ENCODE measurements around the gene GPER1.
"Not testable (repeated sequence)": the region's sequence is repeated elsewhere in the genome, so short reads cannot be mapped to it uniquely, and the experiment has no call there.

Gene GPER1

DNA sequence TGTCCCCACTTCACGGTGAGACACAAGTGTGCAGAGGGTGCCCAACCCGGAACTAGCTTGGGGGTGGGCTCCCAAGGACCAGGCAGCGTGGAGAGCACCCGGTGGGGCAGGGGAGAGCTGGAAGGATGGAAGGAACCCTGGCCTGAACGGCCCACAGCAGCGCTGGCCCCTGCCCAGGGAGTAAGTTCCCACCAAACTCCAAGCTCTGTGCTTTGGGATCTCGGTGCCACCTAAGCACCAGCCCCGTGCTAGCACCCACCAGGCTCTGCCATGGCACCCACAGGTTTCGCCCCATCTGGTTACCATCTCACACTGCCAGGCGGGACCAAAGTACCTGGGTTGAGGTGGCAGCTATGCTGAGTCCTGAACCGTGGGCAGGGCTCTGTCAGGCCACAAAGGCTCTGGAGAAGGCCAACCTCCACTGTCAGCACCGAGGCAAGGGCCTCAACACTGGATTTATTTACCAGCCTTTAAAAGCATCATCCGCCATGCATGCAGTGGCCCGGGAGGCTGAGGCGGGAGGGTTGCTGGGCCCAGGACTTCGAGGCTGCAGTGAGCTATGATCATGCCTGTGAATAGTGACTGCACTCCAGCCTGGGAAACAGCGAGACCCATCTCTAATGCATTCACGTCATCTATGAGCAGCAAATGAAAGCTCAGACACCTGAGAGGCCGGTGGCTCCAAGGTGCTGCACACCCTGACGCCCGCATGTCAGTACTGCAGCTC is 16.0 kb downstream of the GPER1 start:
- DNase-seq (ENCODE audit: low read depth), result no peak

- DNase-seq (ENCODE audit: low read depth), result no peak
Observed at GRCh38 chr7:1104516-1105179, 16.7 kb downstream of the GPER1 start.

- no peak for DNase-seq (ENCODE audit: low read depth)
Observed at GRCh38 chr7:1105189-1105588, 17.3 kb downstream of the GPER1 start.

GRCh38 chr7:1106063-1106792 is 18.3 kb downstream of the GPER1 start:
- no peak for DNase-seq (ENCODE audit: low read depth)

DNA sequence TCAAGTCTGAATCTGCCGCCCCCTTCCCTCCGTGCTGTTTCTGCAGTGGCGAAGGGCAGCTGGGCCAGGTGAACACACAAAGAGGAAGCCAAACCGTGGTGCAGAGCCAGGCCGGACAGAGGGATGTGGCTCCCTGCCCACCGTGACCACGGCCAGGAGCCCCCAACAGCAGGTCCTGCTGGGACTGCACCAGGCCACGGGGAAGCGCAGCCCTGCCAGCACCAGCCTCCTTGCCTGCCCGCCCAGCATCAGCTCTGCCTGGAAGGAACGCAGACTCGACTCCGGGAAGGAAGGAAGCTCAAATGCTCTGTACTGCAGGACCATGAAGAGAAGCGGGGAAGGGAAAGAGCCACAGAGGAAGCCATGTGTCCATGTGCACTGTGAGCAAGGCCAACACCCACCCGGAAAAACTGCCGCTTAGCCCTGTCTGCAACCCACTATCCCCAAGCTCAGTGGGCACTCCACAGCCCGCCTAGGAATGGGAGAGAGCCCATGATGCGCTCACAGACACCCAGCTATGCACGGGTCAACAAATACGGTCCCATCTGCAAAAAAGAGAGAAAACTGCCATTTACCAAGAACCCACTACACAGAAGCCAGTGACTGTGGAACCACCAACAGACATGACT is 19.0 kb downstream of the GPER1 start:
- DNase-seq (ENCODE audit: low read depth), result no peak

DNA sequence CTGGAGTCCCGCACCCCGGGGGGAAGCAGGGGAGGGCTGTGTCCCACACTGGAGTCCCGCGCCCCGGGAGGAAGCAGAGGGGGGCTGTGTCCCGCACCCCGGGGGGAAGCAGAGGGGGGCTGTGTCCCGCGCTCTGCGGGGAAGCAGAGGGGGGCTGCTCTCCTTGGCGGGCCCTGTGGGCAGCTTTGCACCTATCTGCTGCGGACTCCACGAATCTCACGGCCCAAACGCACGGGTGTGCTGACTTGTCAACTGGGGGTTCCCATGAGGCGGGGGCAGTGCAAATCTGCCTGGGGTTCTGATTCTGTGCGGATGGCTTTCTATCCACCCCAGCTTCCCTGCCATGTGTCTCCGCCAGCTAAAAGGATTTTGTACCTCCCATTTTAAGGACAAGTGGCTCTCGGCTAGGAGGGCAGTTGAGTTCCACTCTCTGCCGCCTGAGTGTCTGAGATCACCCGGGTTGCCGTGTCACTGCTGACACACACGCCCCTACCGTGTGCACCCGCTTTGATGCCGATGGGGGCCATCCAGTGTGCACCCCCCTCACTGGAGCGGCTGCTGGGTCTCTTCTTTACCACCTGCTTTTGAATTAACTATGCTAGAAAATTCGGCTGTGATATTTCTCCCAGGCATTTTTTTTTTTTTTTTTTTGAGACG is 20.5 kb downstream of the GPER1 start:
- no peak for DNase-seq (ENCODE audit: low read depth)

DNA sequence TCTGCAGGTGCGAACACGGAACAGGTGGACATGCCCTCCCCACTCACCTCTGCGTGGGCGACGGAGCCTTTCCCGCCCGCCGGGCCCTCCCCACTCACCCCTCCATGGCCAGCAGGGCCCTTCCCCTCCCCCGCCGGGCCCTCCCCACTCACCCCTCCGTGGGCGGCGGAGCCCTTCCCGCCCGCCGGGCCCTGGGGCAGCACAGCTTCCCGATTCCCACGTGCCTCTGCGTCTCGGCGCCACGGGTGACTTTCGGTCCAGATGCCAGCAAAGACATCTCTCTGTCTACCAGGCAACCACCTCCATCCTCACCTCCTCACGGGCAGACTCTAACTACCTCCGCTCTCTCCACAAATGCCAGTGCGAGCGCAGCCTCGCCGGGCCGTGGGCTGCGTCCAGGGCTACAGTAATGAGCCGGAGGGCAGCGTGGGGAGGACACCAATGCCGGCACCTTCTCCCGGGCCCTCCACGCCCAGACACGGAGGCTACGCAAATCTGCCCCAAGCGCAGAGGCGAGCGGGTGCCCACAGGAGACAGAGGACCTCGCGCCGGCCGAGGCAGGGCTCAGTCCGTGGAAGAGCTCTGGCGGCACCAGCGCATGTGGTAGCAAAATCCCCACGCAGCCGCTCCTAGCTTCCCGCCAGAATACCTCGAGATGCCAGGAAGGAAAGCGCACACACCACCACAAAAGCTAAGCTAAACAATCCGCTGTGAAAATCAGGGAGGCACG is 21.8 kb downstream of the GPER1 start:
- no peak for DNase-seq (ENCODE audit: low read depth)

DNA sequence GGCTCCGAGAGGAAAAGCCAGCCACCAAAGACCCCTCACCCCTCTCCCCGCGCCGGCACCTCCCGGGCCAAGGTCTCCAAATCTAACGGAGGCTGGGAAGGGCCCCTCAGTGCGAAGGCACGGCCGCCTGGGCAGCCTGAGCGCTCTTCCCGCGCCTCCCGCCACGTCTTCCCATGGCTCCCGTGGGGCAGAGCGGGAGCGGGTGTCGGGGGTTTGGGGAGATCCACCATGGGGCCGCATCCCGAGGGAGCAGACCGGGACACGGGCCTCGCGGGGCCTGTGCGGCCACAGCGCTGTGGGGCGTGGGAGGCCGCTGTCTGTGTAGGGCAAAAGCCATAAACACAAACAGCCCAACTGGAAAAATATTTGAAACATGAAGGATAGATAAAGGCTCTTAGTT is 22.4 kb downstream of the GPER1 start:
- no peak for DNase-seq (ENCODE audit: low read depth)

- no peak for DNase-seq (ENCODE audit: low read depth)
Observed at GRCh38 chr7:1111156-1111555, 23.2 kb downstream of the GPER1 start.

- no peak for DNase-seq (ENCODE audit: low read depth)
Observed at GRCh38 chr7:1112109-1112508, 24.2 kb downstream of the GPER1 start.

DNA sequence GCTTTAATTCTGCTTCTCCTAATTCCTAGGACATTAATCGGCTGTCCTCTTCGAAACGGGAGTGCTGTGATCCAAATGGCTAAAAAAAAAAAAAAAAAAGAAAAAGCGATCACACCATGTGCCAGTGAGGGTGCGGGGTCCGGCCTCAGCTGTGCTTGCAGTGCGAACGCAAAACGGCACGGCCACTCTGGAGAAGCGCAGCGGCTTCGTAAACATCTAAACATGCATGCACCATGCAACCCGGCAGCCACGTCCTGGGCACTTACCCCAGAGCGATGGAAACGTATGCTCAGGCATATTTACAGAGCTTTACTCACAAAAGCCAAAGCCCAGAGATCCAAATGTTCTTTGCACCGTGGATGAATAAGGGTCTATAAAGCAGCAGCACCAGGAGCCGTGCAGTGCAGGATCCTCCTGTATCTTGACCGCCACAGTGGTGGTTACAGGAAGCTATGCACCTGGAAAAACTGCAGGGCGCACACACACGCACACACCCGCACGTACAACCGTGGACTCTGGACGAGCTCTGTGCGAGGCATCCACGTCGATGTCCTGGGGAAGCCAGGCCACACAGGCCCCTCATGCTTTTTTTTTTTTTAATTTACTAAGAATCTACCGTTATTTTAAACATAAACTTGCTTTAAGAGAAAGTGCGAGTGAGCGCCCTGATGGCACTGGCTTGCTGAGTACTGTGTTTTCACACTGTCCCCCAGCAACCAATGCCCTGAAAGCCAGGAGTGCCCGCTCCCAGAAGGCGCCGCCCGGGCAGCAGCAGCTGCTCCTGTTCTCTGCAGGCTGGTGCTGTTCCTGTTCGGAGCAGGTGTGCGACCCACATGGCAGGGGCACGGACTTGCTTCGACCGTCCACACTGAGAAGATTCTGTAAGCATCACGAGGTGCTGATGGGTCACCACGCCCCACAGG is 25.0 kb downstream of the GPER1 start:
- no peak for DNase-seq (ENCODE audit: low read depth)

- DNase-seq (ENCODE audit: low read depth), result no peak
Observed at GRCh38 chr7:1113548-1113885, 25.6 kb downstream of the GPER1 start.

GRCh38 chr7:1114088-1114487 is 26.2 kb downstream of the GPER1 start:
- DNase-seq (ENCODE audit: low read depth), result no peak

- DNase-seq (ENCODE audit: low read depth), result no peak
Observed at GRCh38 chr7:1114505-1114904, 26.6 kb downstream of the GPER1 start.

GRCh38 chr7:1115171-1116045 is 27.5 kb downstream of the GPER1 start:
- not testable (repeated sequence) for DNase-seq (ENCODE audit: low read depth)

DNA sequence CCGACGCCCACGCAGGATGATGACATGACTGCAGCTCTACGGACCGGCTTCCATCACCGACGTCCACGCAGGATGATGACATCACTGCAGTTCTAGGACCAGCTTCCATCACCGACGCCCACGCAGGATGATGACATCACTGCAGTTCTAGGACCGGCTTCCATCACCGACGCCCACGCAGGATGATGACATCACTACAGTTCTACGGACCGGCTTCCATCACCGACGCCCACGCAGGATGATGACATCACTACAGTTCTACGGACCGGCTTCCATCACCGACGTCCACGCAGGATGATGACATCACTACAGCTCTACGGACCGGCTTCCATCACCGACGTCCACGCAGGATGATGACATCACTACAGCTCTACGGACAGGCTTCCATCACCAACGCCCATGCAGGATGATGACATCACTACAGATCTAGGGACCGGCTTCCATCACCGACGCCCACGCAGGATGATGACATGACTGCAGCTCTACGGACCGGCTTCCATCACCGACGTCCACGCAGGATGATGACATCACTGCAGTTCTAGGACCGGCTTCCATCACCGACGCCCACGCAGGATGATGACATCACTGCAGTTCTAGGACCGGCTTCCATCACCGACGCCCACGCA is 28.6 kb downstream of the GPER1 start:
- not testable (repeated sequence) for DNase-seq (ENCODE audit: low read depth)

DNA sequence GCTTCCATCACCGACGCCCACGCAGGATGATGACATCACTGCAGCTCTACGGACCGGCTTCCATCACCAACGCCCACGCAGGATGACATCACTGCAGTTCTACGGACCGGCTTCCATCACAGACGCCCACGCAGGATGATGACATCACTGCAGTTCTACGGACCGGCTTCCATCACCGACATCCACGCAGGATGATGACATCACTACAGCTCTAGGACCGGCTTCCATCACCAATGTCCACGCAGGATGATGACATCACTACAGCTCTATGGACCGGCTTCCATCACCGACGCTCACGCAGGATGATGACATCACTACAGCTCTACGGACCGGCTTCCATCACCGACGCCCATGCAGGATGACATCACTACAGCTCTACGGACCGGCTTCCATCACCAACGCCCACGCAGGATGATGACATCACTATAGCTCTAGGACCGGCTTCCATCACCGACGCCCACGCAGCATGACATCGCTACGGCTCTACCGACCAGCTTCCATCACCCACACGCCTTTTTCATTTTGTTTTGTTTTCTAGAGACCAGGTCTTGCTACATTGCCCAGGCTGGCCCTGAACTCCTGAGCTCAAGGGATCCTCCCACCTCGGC is 29.5 kb downstream of the GPER1 start:
- DNase-seq (ENCODE audit: low read depth), result no peak

- DNase-seq (ENCODE audit: low read depth), result no peak
Observed at GRCh38 chr7:1119201-1119600, 31.3 kb downstream of the GPER1 start.

- DNase-seq (ENCODE audit: low read depth), result no peak
Observed at GRCh38 chr7:1120791-1121190, 32.9 kb downstream of the GPER1 start.
